WTC11 (cell line): ENCODE results near the gene UTP4.

Experiments
- NR2C2 ChIP-seq: sonication (generic); formaldehyde crosslinking; IDR thresholded peaks from 2 replicates; pipeline ENCODE4 v1.8.0; 2022; ENCODE audit warnings: mild to moderate bottlenecking, missing genetic modification reagents
- TCF7 ChIP-seq: sonication (generic); formaldehyde crosslinking; IDR thresholded peaks from 2 replicates; pipeline ENCODE4 v1.8.0; 2022; ENCODE audit warnings: mild to moderate bottlenecking, low read depth, missing genetic modification reagents, moderate library complexity
- ZNF121 ChIP-seq: sonication (generic); formaldehyde crosslinking; IDR thresholded peaks from 2 replicates; pipeline ENCODE4 v1.8.0; 2023; ENCODE audit warnings: missing genetic modification reagents
- TF ChIP-seq, protein P1 (sequence below): sonication (generic); formaldehyde crosslinking; IDR thresholded peaks from 2 replicates; pipeline ENCODE4 v1.8.0; 2022; ENCODE audit warnings: mild to moderate bottlenecking, missing genetic modification reagents

DNA sequence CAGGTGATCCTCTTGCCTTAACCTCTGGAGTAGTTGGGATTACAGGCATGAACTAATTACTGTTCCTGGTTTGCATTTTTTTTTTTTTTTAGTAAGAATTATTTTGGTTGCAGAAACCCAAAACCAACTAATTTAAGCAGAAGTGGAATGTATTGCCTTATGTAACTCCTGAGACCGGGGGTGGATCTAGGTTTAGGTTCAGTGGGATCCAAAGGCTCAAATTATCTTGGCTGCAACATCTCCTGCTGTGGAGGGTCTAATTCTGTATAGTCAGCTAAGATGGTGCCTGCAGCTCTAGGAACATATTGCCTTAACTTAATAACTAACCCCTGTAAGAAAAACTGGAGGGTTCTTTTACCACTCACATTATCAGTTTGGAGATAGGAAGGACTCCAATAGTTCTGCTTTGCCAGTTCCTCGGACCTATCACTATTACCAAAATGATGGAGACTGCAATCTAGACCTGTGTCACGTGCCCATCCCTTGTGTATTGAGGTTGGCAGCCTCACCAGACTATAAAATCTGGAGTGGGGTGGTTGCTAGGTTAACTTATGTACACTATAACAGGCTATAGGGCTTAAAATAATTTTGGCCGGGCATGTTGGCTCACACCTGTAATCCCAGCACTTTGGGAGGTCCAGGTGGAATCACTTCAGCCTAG lies 63.0 kb downstream of the UTP4 start:
- TF ChIP-seq, protein P1, sequence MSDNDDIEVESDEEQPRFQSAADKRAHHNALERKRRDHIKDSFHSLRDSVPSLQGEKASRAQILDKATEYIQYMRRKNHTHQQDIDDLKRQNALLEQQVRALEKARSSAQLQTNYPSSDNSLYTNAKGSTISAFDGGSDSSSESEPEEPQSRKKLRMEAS: no peak
- no peak for TF ChIP-seq ZNF121 (CRISPR knock-in tag)
- TF ChIP-seq TCF7 (CRISPR knock-in tag): no peak
- no peak for TF ChIP-seq NR2C2 (CRISPR knock-in tag)
